Mesodermal cell (in vitro differentiated cells): Measurements from ENCODE around the gene OLA1.

Experiments used
- H3K27ac ChIP-seq: 2 replicates; pipeline ENCODE4 v1.7.0; 2013; ENCODE audit warnings: mild to moderate bottlenecking, low read depth, low read length, moderate library complexity; ENCODE audit not compliant: severe bottlenecking
- H3K36me3 ChIP-seq: 2 replicates; pipeline ENCODE4 v1.7.1; 2013; ENCODE audit warnings: mild to moderate bottlenecking, low read length, moderate library complexity; ENCODE audit not compliant: control insufficient read depth, insufficient read depth
- H3K4me1 ChIP-seq: one replicate; pipeline ENCODE4 v1.7.1; 2013; ENCODE audit warnings: mild to moderate bottlenecking, low read length; ENCODE audit not compliant: insufficient read depth, control insufficient read depth, poor library complexity, severe bottlenecking
- H3K4me3 ChIP-seq: 2 replicates; pipeline ENCODE4 v1.7.0; 2013; ENCODE audit warnings: low read length, control low read depth, mild to moderate bottlenecking; ENCODE audit not compliant: insufficient read depth, poor library complexity, severe bottlenecking; ENCODE audit errors: extremely low read depth
- H3K9me3 ChIP-seq: 2 replicates; pipeline ENCODE4 v1.7.1; 2013; ENCODE audit warnings: mild to moderate bottlenecking, low read length, moderate library complexity; ENCODE audit not compliant: control insufficient read depth
- WGBS, 2 experiments: methylation state at CpG; one replicate each; pipeline ENCODE4 v1.1.5; 2013; ENCODE audit warnings: missing lambda C conversion rate in 2 of 2; ENCODE audit not compliant: insufficient coverage in 2 of 2; 5-methylcytosine and 5-hydroxymethylcytosine counted together

Gene OLA1

DNA sequence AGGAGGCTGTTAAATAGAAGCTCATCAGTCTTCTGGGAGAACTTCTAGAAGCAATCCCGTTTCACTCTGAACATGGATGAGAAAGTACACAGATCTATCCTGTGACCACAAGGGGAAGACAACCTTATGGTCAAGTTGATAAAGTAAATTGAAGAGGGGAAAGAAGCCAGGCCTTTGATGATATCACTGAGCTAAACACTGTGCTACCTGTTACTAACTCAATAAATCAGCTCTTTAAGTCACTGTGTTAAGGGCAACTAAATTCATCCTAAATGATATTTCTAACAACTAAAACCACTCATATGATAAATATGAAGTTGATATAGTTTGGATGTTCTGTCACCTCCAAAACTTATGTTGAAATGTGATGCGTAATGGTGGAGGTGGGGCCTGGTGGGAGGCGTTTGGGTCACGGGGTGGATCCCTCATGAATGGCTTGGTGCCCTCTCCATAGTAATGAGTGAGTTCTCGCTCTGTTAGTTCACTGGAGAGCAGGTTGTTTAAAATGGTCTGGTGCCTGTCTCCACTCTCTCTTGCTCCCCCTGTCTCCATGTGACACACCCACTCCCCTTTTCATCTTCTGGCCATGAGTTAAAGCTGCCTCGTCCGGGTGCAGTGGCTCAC lies 23.6 kb downstream of the OLA1 start:
- no peak overlapping the region for H3K27ac ChIP-seq
- H3K4me1 ChIP-seq: no peaks in the 10 kb centered on the region
- WGBS, 2 experiments: 96 to 100% methylated on average over 3 of the region's 7 CpGs
- H3K4me3 ChIP-seq: no peak overlapping the region
- H3K36me3 ChIP-seq: peaks cover 32% of the 10 kb centered on the region
- no peaks in the 10 kb centered on the region for H3K9me3 ChIP-seq

DNA sequence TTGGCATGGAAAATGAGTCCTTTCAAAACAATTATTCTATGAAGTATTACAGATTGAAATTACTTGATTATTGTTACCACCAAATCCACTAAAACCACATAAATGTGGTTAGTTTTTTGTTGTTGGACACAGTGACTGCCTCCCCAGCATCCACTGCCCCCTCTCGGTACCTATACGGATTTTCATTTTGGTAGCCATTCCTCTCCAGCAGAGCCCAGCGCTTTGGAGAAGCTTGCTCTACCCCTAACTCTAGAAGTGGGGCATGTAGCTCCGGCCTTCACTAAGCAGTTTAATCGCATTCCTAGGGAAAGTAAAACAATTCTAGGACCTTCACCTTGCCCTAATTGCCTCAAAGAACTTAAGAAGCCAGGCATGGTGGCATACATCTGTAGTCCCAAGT lies 24.2 kb downstream of the OLA1 start:
- Histone ChIP-seq H3K36me3 (peaks cover 30% of the 10 kb centered on the region), H3K9me3 (no peaks in the 10 kb centered on the region), H3K4me1 (no peaks in the 10 kb centered on the region), H3K4me3 (no peak overlapping the region), H3K27ac (no peak overlapping the region)
- WGBS, 2 experiments: 90% methylated on average over 3 of the region's 5 CpGs; no CpG with 5 or more reads in 1 of the 2 experiments

DNA sequence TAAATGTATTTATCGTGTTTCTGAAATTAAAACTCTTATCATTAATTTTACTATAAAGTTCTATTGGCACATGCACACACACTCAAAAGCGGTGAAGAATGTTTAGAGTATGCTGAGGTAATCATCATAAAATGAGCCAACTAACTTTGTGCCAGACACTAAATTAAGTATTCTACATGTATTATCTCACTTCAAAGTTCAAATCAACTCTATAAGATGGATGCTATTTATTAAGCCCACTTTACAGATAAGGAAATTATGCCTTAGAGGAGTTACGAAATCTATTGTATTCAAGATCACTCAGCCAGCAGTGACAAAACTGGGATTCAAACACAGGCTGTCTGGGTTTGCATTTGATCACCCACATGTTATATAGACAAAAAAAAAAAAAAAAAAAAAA lies 24.9 kb downstream of the OLA1 start:
- 100% methylated on average over 1 of the region's 3 CpGs; no CpG with 5 or more reads in 1 of the 2 experiments for WGBS, 2 experiments
- H3K27ac ChIP-seq: no peak overlapping the region
- no peaks in the 10 kb centered on the region for H3K9me3 ChIP-seq
- H3K36me3 ChIP-seq: peaks cover 25% of the 10 kb centered on the region
- no peak overlapping the region for H3K4me3 ChIP-seq
- H3K4me1 ChIP-seq: no peaks in the 10 kb centered on the region

DNA sequence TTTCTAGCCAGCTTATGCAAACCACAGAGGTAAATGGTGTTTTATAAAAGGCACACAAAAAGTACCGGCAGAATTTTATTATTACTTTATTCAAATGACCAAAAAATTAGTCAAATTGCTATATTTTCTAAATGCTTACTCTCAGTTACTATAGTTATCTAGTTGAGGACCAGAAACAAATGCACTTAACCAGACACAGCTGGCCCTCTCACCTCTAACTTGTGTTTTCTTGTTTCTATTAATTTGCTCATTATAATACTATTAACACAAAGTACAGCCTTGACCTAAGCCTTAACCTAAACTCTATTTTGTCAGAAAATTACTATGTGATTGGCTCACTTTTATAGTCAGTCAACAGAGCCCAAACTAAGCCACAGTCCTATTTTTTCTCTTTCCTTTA lies 26.2 kb downstream of the OLA1 start:
- no peaks in the 10 kb centered on the region for H3K4me1 ChIP-seq
- no CpG with 5 or more reads among the region's 1 CpG for WGBS, 2 experiments
- H3K36me3 ChIP-seq: peaks cover 24% of the 10 kb centered on the region
- no peak overlapping the region for H3K4me3 ChIP-seq
- H3K9me3 ChIP-seq: no peaks in the 10 kb centered on the region
- H3K27ac ChIP-seq: no peak overlapping the region

DNA sequence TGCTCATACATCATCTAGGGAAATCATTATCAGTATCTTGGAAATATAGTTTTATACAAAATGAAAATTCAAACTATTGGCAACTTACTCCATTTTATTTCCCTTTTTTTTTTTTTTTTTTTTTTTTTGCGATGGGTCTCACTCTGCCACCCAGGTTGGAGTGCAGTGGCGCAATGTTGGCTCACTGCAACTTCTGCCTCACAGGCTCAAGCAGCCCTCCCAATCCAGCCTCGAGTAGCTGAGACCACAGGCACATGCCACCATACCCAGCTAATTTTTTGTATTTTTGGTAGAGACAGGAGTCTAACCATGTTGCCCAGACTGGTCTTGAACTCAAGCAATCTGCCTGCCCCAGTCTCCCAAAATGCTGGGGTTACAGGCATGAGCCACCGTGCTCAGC lies 29.0 kb downstream of the OLA1 start:
- WGBS, 2 experiments: 100% methylated on average over 1 of the region's 4 CpGs
- Histone ChIP-seq H3K4me1 (no peaks in the 10 kb centered on the region), H3K27ac (no peak overlapping the region), H3K9me3 (no peaks in the 10 kb centered on the region), H3K4me3 (no peak overlapping the region), H3K36me3 (peaks cover 9% of the 10 kb centered on the region)

DNA sequence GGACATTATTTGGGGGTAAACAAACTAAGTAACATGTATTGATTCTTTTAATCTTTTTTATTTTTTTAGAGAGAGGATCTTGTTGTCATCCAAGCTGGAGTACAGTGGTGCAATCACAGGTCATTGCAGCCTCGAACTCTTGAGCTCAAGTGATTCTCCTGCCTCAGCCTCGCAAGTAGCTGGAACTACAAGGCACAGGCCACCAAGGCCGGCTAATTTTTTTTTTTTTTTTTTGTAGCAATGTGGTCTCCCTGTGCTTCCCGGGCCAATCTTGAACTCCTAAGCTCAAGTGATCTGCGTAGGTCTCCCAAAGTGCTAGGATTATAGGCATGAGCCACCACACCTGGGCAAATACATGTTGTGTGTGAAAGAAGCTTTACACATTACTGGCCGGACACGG lies 29.6 kb downstream of the OLA1 start:
- peaks cover 9% of the 10 kb centered on the region for H3K36me3 ChIP-seq
- H3K4me3 ChIP-seq: no peak overlapping the region
- H3K9me3 ChIP-seq: no peaks in the 10 kb centered on the region
- H3K4me1 ChIP-seq: no peaks in the 10 kb centered on the region
- WGBS, 2 experiments: 95 to 100% methylated on average over 3 to 6 of the region's 7 CpGs
- no peak overlapping the region for H3K27ac ChIP-seq

DNA sequence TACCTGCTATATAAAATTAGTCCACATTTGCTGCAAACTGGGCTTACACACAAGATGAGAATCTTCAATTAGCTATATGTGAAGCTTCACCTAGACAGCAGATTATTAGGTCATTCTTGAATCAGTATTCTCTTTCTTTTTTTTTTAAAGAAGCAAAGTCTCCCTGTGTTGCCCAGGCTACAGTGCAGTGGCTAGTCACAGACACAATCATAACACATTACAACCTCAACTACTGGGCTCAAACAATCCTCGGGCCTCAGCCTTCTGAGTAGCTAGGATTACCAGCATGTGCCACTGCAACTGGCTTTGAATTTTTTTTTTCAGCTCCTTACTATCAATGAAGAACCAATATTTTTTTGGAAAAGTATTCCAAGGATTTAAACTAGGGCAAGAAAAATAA lies 30.5 kb downstream of the OLA1 start:
- no peaks in the 10 kb centered on the region for H3K4me1 ChIP-seq
- peaks cover 9% of the 10 kb centered on the region for H3K36me3 ChIP-seq
- no peak overlapping the region for H3K4me3 ChIP-seq
- H3K9me3 ChIP-seq: no peaks in the 10 kb centered on the region
- WGBS, 2 experiments: 83% methylated on average over 1 of the region's 1 CpG; no CpG with 5 or more reads in 1 of the 2 experiments
- no peak overlapping the region for H3K27ac ChIP-seq

DNA sequence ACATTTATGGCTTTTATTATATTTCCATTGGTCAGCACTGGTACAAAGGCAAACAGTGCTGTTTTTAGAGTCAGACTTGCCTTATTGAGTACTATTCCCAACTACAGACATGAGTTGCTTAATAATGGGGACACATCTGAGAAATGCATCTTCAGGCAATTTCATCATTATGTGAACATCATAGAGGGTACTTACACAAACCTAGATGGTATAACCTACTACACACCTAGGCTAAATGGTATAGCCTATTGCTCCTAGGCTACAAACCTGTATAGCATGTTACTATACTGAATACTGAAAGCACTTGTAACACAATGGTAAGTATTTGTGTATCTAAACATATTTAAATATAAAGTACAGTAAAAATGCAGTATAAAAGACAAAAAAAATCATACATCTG lies 36.4 kb downstream of the OLA1 start:
- no peak overlapping the region for H3K27ac ChIP-seq
- H3K9me3 ChIP-seq: no peaks in the 10 kb centered on the region
- H3K4me1 ChIP-seq: no peaks in the 10 kb centered on the region
- H3K36me3 ChIP-seq: no peaks in the 10 kb centered on the region
- H3K4me3 ChIP-seq: no peak overlapping the region

DNA sequence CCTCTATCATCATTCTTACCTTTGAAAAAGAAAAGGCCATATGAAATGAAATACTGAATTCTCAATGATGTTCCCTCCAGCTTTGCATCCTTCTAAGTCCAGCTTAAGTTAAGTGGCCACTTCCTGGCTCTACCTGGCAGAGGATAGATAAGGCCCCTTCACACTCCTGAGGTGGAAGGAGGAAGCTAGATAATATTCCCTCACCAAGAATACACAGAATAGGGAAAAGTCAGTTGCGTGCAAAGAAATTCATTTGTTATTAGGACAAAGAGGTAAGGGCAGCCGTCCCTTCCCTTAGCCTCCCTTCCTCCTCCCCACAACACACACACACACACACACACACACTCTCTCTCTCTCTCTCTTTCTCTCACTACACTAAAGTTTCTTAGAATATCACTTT lies 37.5 kb downstream of the OLA1 start:
- H3K27ac ChIP-seq: no peak overlapping the region
- WGBS, 2 experiments: no CpG with 5 or more reads among the region's 2 CpGs
- peaks cover 7% of the 10 kb centered on the region for H3K4me1 ChIP-seq
- H3K36me3 ChIP-seq: no peaks in the 10 kb centered on the region
- no peaks in the 10 kb centered on the region for H3K9me3 ChIP-seq
- no peak overlapping the region for H3K4me3 ChIP-seq

DNA sequence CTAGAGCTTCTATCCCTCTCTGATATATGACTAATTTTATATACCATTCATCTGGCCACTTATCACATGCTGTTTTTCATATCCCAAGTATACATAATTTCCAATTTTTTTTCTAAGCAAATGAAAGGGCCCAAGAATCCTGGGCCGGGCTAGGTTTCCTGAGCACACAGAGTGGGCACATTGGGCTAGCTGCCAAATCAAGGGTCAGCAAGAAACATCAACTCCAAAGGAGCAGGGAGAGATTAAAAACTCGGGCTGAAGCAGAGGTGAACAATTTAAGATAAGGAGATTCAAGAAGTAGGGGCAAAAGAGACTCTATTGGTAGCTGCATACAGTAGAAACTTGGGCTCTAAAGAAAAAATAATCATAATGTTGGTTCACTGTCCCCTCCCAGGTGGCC lies 39.0 kb downstream of the OLA1 start:
- Histone ChIP-seq H3K4me3 (no peak overlapping the region), H3K4me1 (peaks cover 7% of the 10 kb centered on the region), H3K27ac (no peak overlapping the region), H3K36me3 (no peaks in the 10 kb centered on the region), H3K9me3 (no peaks in the 10 kb centered on the region)
- 77 to 100% methylated on average over 2 of the region's 2 CpGs for WGBS, 2 experiments

DNA sequence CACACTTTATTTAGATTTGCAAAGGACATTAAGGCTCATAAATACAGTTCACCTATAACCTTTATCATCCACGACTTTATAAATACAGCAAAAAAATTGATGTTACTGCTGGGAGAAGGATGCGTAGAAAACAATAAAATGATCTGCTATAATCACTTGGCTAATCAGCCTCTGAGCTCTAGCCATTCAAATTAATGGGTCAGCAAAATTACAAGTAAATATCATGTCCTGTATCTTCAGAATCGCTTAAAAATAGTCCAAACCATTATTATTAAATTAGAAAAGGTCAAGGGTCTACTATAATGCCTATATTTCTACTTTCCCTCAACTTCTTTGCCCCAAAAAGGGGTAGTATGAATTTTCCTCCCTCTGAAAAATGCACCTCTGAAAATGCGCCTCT lies 40.3 kb downstream of the OLA1 start:
- Histone ChIP-seq H3K9me3 (no peaks in the 10 kb centered on the region), H3K4me1 (peaks cover 7% of the 10 kb centered on the region), H3K27ac (no peak overlapping the region), H3K4me3 (no peak overlapping the region), H3K36me3 (no peaks in the 10 kb centered on the region)
- 25 to 40% methylated on average over 1 of the region's 4 CpGs for WGBS, 2 experiments
